ENCODE results near the gene PLEKHH1. TPM values are rescaled to one million over a fixed set of nuclear protein-coding genes. Genes with fewer than 3 reads are reported as not detected.

The PLEKHH1 gene
- total RNA-seq, 1 donor from 2014 or later, result 9.4 TPM

- TF ChIP-seq CTCF (IDR thresholded peaks at IDR 0.05; ENCODE audit: insufficient read depth, low read length, poor library complexity, severe bottlenecking), result no peak
- DNase-seq (ENCODE audit: low read depth), result no peak
- Histone ChIP-seq H3K4me3 (ENCODE audit: low read depth, low read length) (no peak overlapping the region), H3K36me3 (ENCODE audit: control insufficient read depth, insufficient read depth, low read length) (no peaks in the 10 kb centered on the region), H3K27me3 (ENCODE audit: control insufficient read depth, insufficient read depth, low read length) (no peaks in the 10 kb centered on the region)
These were observed 21.3 kb downstream of the PLEKHH1 start for GRCh38 chr14:67554341-67554740.

DNA sequence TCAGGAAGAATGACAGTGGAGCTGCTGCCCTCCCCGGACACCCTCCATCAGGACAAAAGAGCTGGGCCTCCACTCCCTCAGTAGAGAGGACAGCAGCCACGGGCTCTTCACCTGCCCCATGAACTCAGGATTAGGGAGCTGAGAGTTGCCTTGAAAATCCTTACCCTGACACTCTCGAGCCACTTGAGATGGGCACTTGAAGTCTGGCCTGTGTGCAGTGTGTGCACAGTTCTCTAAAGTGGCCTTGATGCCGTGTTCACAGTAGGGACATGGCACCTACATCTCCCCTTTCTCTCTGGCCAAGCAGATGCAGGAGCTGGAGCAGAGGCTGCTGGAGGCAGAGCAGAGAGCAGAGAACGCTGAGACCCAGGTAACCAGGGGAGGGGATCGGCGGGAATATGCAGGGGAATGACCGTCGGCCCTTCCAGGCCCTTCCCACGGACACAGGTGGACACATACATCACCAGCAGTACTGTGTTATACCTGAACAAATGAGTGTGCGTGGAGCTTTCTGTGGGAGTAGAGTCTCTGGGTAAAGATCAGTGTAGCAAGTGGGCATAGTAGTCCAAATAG, 22.5 kb downstream of the PLEKHH1 start:
- Histone ChIP-seq H3K27me3 (ENCODE audit: control insufficient read depth, insufficient read depth, low read length) (no peaks in the 10 kb centered on the region), H3K4me3 (ENCODE audit: low read depth, low read length) (no peak overlapping the region), H3K36me3 (ENCODE audit: control insufficient read depth, insufficient read depth, low read length) (peaks cover 2% of the 10 kb centered on the region)
- no peak for TF ChIP-seq CTCF (IDR thresholded peaks at IDR 0.05; ENCODE audit: insufficient read depth, low read length, poor library complexity, severe bottlenecking)
- DNase-seq (ENCODE audit: low read depth), result no peak

DNA sequence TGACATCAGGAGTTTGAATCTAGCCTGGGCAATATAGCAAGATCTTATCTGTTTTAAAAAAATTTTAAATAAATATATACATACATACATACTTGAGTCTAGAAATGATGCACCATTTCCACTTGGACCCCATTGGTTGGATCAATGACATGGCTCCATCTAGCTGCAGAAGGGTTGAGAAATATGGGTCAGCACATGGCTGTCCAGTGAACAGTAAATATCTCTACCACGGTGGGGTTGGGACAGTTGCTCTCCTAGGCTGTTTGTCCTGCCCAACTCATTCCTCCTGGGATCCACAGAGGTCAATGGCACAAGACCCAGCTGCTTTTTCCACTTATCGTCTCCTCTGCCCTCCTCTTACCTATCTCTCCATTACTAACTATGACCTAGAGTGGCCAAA, 23.6 kb downstream of the PLEKHH1 start:
- H3K4me3 ChIP-seq (ENCODE audit: low read depth, low read length), result no peak overlapping the region
- TF ChIP-seq CTCF (IDR thresholded peaks at IDR 0.05; ENCODE audit: insufficient read depth, low read length, poor library complexity, severe bottlenecking), result no peak

DNA sequence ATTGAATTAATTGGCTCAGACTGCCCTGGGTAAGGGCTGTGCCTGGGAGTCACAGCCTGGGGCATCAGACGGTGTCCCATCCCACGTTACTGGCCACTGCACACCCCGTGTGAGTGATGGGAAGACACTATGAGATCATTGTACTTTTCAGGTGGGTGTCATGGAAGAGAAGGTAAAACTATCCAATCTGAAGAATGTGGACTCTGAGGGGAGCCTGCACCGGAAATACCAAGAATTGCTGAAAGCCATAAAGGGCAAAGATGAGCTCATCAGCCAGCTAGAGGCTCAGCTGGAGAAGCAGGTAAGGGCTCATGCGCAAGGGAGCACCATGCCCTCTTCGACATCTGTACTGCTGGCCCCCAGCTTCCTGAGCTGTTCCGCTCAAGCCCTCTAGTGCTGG, 24.0 kb downstream of the PLEKHH1 start:
- Histone ChIP-seq H3K4me3 (ENCODE audit: low read depth, low read length) (no peak overlapping the region), H3K27me3 (ENCODE audit: control insufficient read depth, insufficient read depth, low read length) (no peaks in the 10 kb centered on the region), H3K36me3 (ENCODE audit: control insufficient read depth, insufficient read depth, low read length) (peaks cover 2% of the 10 kb centered on the region)
- no peak for DNase-seq (ENCODE audit: low read depth)
- no peak for TF ChIP-seq CTCF (IDR thresholded peaks at IDR 0.05; ENCODE audit: insufficient read depth, low read length, poor library complexity, severe bottlenecking)

More for the DNA sequence above, 23.6 kb downstream of the PLEKHH1 start:
- DNase-seq (ENCODE audit: low read depth), result no peak
- Histone ChIP-seq H3K36me3 (ENCODE audit: control insufficient read depth, insufficient read depth, low read length) (peaks cover 2% of the 10 kb centered on the region), H3K27me3 (ENCODE audit: control insufficient read depth, insufficient read depth, low read length) (no peaks in the 10 kb centered on the region)

DNA sequence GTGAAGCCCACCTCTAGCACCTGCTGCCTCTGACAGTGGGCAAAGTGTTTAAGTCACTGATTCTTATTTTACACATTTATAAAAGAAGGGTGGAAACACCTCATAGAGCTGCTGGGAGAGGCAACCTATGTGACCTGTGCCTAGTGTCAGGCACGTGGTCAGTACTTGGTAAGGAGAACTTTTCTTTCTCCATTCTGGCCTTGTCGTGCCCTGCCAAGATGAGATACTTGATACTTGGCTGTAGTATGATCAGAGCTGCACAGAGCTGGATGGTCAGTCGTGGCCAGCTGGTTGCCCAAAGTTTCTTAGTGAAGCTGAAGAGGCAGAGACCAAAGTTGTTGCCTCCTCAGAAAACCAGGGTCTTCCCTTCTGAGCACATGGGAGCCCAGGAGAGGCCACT, 24.6 kb downstream of the PLEKHH1 start:
- DNase-seq (ENCODE audit: low read depth), result no peak
- no peak overlapping the region for H3K4me3 ChIP-seq (ENCODE audit: low read depth, low read length)
- no peaks in the 10 kb centered on the region for H3K27me3 ChIP-seq (ENCODE audit: control insufficient read depth, insufficient read depth, low read length)
- H3K36me3 ChIP-seq (ENCODE audit: control insufficient read depth, insufficient read depth, low read length), result peaks cover 3% of the 10 kb centered on the region
- TF ChIP-seq CTCF (IDR thresholded peaks at IDR 0.05; ENCODE audit: insufficient read depth, low read length, poor library complexity, severe bottlenecking), result no peak

DNA sequence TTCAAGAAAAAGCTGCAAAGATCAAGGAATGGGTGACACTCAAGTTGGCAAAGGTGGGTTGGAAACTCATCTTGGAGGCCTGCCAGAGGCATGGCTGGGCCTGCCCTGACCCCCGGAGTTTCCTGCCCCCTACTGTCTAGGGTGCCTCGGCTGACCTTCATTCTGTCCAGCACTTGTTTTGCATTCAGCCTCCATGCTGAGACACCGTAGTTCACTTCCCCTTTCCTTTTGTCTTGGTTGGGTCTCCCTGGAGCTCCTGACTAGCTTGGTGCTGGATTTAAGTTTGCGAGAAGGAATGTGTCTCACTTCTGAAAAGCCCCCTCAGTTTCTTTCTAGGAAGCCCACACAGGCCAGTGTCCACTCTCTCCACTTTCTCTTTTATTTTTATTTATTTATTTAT, 26.5 kb downstream of the PLEKHH1 start:
- no peak for DNase-seq (ENCODE audit: low read depth)
- H3K36me3 ChIP-seq (ENCODE audit: control insufficient read depth, insufficient read depth, low read length), result peaks cover 5% of the 10 kb centered on the region
- no peak for TF ChIP-seq CTCF (IDR thresholded peaks at IDR 0.05; ENCODE audit: insufficient read depth, low read length, poor library complexity, severe bottlenecking)
- no peaks in the 10 kb centered on the region for H3K27me3 ChIP-seq (ENCODE audit: control insufficient read depth, insufficient read depth, low read length)
- no peak overlapping the region for H3K4me3 ChIP-seq (ENCODE audit: low read depth, low read length)
